ENCODE data around the gene PC. TPM values are rescaled to one million over a fixed set of nuclear protein-coding genes. Genes with fewer than 3 reads are reported as not detected.
A peak's percentile ranks its signal among the peaks of the same experiment; 100 is the strongest.

The PC gene
- total and polyA plus RNA-seq, 8 donors, result 7.9 to 27.4 (median 11.4) TPM

- TF ChIP-seq CTCF (IDR thresholded peaks at IDR 0.05), result no peak
- ATAC-seq (no peak), DNase-seq (no peak)
- intact Hi-C loops (cut with DNase I), result no loop called here
- no peaks in the 10 kb centered on the region for H3K4me1 ChIP-seq
- H3K9me3 ChIP-seq, result no peaks in the 10 kb centered on the region
- no peaks in the 10 kb centered on the region for H3K27me3 ChIP-seq
- no peaks in the 10 kb centered on the region for H3K36me3 ChIP-seq
- H3K4me3 ChIP-seq, result no peak overlapping the region
- H3K27ac ChIP-seq, result no peak overlapping the region
Observed at GRCh38 chr11:66910016-66910415, 48.2 kb downstream of the PC start.

GRCh38 chr11:66909181-66909580, 49.0 kb downstream of the PC start:
- Histone ChIP-seq H3K27ac (no peak overlapping the region), H3K9me3 (no peaks in the 10 kb centered on the region), H3K4me3 (no peak overlapping the region), H3K27me3 (no peaks in the 10 kb centered on the region), H3K4me1 (no peaks in the 10 kb centered on the region), H3K36me3 (no peaks in the 10 kb centered on the region)
- no peak for TF ChIP-seq CTCF (IDR thresholded peaks at IDR 0.05)
- intact Hi-C loops (cut with DNase I), result no loop called here
- ATAC-seq (no peak), DNase-seq (no peak)

- Histone ChIP-seq H3K4me1 (no peaks in the 10 kb centered on the region), H3K4me3 (no peak overlapping the region), H3K9me3 (no peaks in the 10 kb centered on the region), H3K27ac (no peak overlapping the region), H3K36me3 (no peaks in the 10 kb centered on the region), H3K27me3 (no peaks in the 10 kb centered on the region)
- ATAC-seq (no peak), DNase-seq (no peak)
- TF ChIP-seq CTCF (IDR thresholded peaks at IDR 0.05), result no peak
- intact Hi-C loops (cut with DNase I), result no loop called here
Observed at GRCh38 chr11:66907751-66908630, 50.2 kb downstream of the PC start.

- Histone ChIP-seq H3K4me1 (no peaks in the 10 kb centered on the region), H3K27ac (no peak overlapping the region), H3K27me3 (no peaks in the 10 kb centered on the region), H3K36me3 (no peaks in the 10 kb centered on the region), H3K9me3 (no peaks in the 10 kb centered on the region), H3K4me3 (no peak overlapping the region)
- ATAC-seq (no peak), DNase-seq (peak in 1 of 4 donors; percentile 58)
- intact Hi-C loops (cut with DNase I), result no loop called here
- no peak for TF ChIP-seq CTCF (IDR thresholded peaks at IDR 0.05)
Observed at GRCh38 chr11:66906061-66906733, 52.0 kb downstream of the PC start.

GRCh38 chr11:66905631-66906030, 52.6 kb downstream of the PC start:
- no peak overlapping the region for H3K4me3 ChIP-seq
- H3K27me3 ChIP-seq, result no peaks in the 10 kb centered on the region
- no peaks in the 10 kb centered on the region for H3K4me1 ChIP-seq
- intact Hi-C loops (cut with DNase I), result no loop called here
- H3K27ac ChIP-seq, result no peak overlapping the region
- ATAC-seq (no peak), DNase-seq (no peak)
- H3K36me3 ChIP-seq, result no peaks in the 10 kb centered on the region
- H3K9me3 ChIP-seq, result no peaks in the 10 kb centered on the region
- no peak for TF ChIP-seq CTCF (IDR thresholded peaks at IDR 0.05)
